HG02623 (cell line): ENCODE data around the gene CCDC157.
"Not testable (repeated sequence)": the region's sequence is repeated elsewhere in the genome, so short reads cannot be mapped to it uniquely, and the experiment has no call there.

Experiments
- ATAC-seq: cut with Tn5 transposase; IDR thresholded peaks from one replicate; pipeline ENCODE4 v1.9.1; 2021; ENCODE audit warnings: moderate library complexity; ENCODE audit not compliant: unreplicated experiment

Gene CCDC157

GRCh38 chr22:30386960-30387827 is 30.4 kb downstream of the CCDC157 start, which contains the start of gene RNF215:
RNF215 (minus strand) TSS chr22:30387411; CDS start chr22:30387313, 98 bp downstream.
- ATAC-seq: peak; percentile 79

GRCh38 chr22:30390974-30391691 is 34.3 kb downstream of the CCDC157 start:
- no peak for ATAC-seq

GRCh38 chr22:30392661-30393321 is 36.0 kb downstream of the CCDC157 start:
- ATAC-seq: no peak

- ATAC-seq: no peak
These were observed 36.5 kb downstream of the CCDC157 start for GRCh38 chr22:30393322-30393680.

- ATAC-seq: no peak
These were observed 37.1 kb downstream of the CCDC157 start for GRCh38 chr22:30393885-30394284.

- ATAC-seq: no peak
These were observed 40.3 kb downstream of the CCDC157 start, which contains the start of gene SEC14L2 for GRCh38 chr22:30396871-30397655. SEC14L2 (plus strand) TSS chr22:30397018; CDS start chr22:30397117, 99 bp downstream.

GRCh38 chr22:30397656-30398635 is 41.1 kb downstream of the CCDC157 start:
- ATAC-seq: no peak

GRCh38 chr22:30398685-30399680 is 42.2 kb downstream of the CCDC157 start:
- no peak for ATAC-seq

GRCh38 chr22:30399718-30400117 is 42.9 kb downstream of the CCDC157 start:
- ATAC-seq: no peak

GRCh38 chr22:30400159-30400558 is 43.4 kb downstream of the CCDC157 start:
- ATAC-seq: no peak

- not testable (repeated sequence) for ATAC-seq
These were observed 44.2 kb downstream of the CCDC157 start for GRCh38 chr22:30401024-30401423.

GRCh38 chr22:30402028-30402765 is 45.4 kb downstream of the CCDC157 start:
- ATAC-seq: no peak

GRCh38 chr22:30402766-30403104 is 45.9 kb downstream of the CCDC157 start:
- ATAC-seq: not testable (repeated sequence)

- no peak for ATAC-seq
These were observed 47.5 kb downstream of the CCDC157 start for GRCh38 chr22:30404307-30404706.

GRCh38 chr22:30405731-30406130 is 48.9 kb downstream of the CCDC157 start:
- ATAC-seq: no peak

- no peak for ATAC-seq
These were observed 49.6 kb downstream of the CCDC157 start for GRCh38 chr22:30406400-30406799.

GRCh38 chr22:30408388-30409102 is 51.7 kb downstream of the CCDC157 start:
- no peak for ATAC-seq
